SK-N-SH (cell line): Measurements from ENCODE around the gene YTHDF1. TPM values are rescaled to one million over a fixed set of nuclear protein-coding genes. Genes with fewer than 3 reads are reported as not detected.
A peak's percentile ranks its signal among the peaks of the same experiment; 100 is the strongest.

Experiments
- CTCF ChIA-PET: fragments of 300-600, 350-600 bp; formaldehyde crosslinking; extraction: SDS; loops from one replicate; lab custom pipeline; 2021; lab: Yijun Ruan, JAX
- POLR2A ChIA-PET: fragments of 350-600 bp; sonication (Branson Sonifier 250); formaldehyde crosslinking; extraction: SDS; loops from one replicate; lab custom pipeline; 2020; ENCODE audit warnings: antibody characterized with exemption, inconsistent platforms; lab: Yijun Ruan, JAX
- DNase-seq: peaks from one replicate; pipeline ENCODE4 v3.0.0; 2012
- H2AFZ ChIP-seq: fragments of 200-600 bp; sonication (generic); 2 replicates; pipeline ENCODE4 v1.8.1; 2016; ENCODE audit warnings: antibody characterized with exemption, mild to moderate bottlenecking, low read depth
- H3F3A ChIP-seq: fragments of 200-600 bp; sonication (generic); replicated peaks from 2 replicates; pipeline ENCODE3; 2016; ENCODE audit warnings: antibody characterized with exemption, mild to moderate bottlenecking; ENCODE audit not compliant: insufficient read depth
- H3K27ac ChIP-seq, 2 experiments: fragments of 200-500 bp in 1 of 2; fragments of 200-600 bp in 1 of 2; sonication (Bioruptor generic) in 1 of 2; sonication (generic), shearing (Covaris generic) in 1 of 2; 2 replicates each; pipeline versions ENCODE4 v1.5.1 to v1.6.1; 2014 to 2016; ENCODE audit warnings: low read depth in 2 of 2, inconsistent platforms in 1 of 2, low read length in 1 of 2, mild to moderate bottlenecking in 1 of 2, mixed read lengths in 1 of 2
- H3K27me3 ChIP-seq: fragments of 200-600 bp; sonication (generic), shearing (Covaris generic); 2 replicates; pipeline ENCODE4 v1.6.1; 2016; ENCODE audit warnings: mixed run types; ENCODE audit not compliant: insufficient read depth
- H3K36me3 ChIP-seq, 2 experiments: fragments of 200-500 bp in 1 of 2; fragments of 200-600 bp in 1 of 2; sonication (Bioruptor generic) in 1 of 2; sonication (generic) in 1 of 2; replicated peaks in 1 of 2; 2 replicates each; pipeline versions ENCODE3 to v1.5.1; 2014 to 2016; ENCODE audit warnings: low read length in 1 of 2, mild to moderate bottlenecking in 1 of 2; ENCODE audit not compliant: insufficient read depth in 2 of 2, control insufficient read depth in 1 of 2
- H3K4me1 ChIP-seq, 2 experiments: fragments of 200-500 bp in 1 of 2; fragments of 200-600 bp in 1 of 2; sonication (Bioruptor generic) in 1 of 2; sonication (generic), shearing (Covaris generic) in 1 of 2; 2 replicates each; pipeline versions ENCODE4 v1.5.1 to v1.6.1; 2014 to 2016; ENCODE audit warnings: low read depth in 1 of 2, low read length in 1 of 2, mixed run types in 1 of 2; ENCODE audit not compliant: insufficient read depth in 2 of 2, control insufficient read depth in 1 of 2
- H3K4me2 ChIP-seq: fragments of 200-600 bp; sonication (generic), shearing (Covaris generic); 2 replicates; pipeline ENCODE4 v1.6.1; 2017; ENCODE audit warnings: mixed run types
- H3K4me3 ChIP-seq, 2 experiments: fragments of 200-500 bp in 1 of 2; fragments of 200-600 bp in 1 of 2; sonication (Bioruptor generic) in 1 of 2; sonication (generic), shearing (Covaris generic) in 1 of 2; 2 replicates each; pipeline versions ENCODE4 v1.5.1 to v1.8.1; 2014 to 2016; ENCODE audit warnings: low read depth in 2 of 2, inconsistent platforms in 1 of 2, low read length in 1 of 2, mild to moderate bottlenecking in 1 of 2, mixed read lengths in 1 of 2, moderate library complexity in 1 of 2
- H3K79me2 ChIP-seq: fragments of 200-600 bp; sonication (generic); 2 replicates; pipeline ENCODE4 v1.8.1; 2017; ENCODE audit warnings: mild to moderate bottlenecking; ENCODE audit not compliant: insufficient read depth
- H3K9ac ChIP-seq: fragments of 200-600 bp; sonication (generic); 2 replicates; pipeline ENCODE4 v1.6.1; 2017; ENCODE audit warnings: mixed run types
- H3K9me2 ChIP-seq: fragments of 200-600 bp; sonication (generic); 2 replicates; pipeline ENCODE4 v1.6.1; 2017; ENCODE audit warnings: mixed run types
- H3K9me3 ChIP-seq: fragments of 200-600 bp; sonication (generic); 2 replicates; pipeline ENCODE4 v1.6.1; 2017; ENCODE audit warnings: mixed run types, mild to moderate bottlenecking, moderate library complexity
- H4K20me1 ChIP-seq: fragments of 200-600 bp; sonication (generic); 2 replicates; pipeline ENCODE4 v1.6.1; 2017; ENCODE audit warnings: mild to moderate bottlenecking, mixed run types; ENCODE audit not compliant: insufficient read depth
- EZH2phosphoT487 ChIP-seq: fragments of 200-600 bp; sonication (generic); IDR thresholded peaks from 2 replicates; pipeline ENCODE4 v1.6.1; 2017; ENCODE audit warnings: low read depth, mixed run types, mild to moderate bottlenecking, antibody characterized with exemption, moderate library complexity, borderline replicate concordance
- FOXJ3 ChIP-seq: sonication (generic); formaldehyde crosslinking; IDR thresholded peaks from 2 replicates; pipeline ENCODE4 v1.5.1; 2020; ENCODE audit warnings: mild to moderate bottlenecking, missing genetic modification reagents
- IRF3 ChIP-seq: fragments of 150-350 bp; IDR thresholded peaks from 2 replicates; pipeline ENCODE4 v1.6.1; 2016; ENCODE audit warnings: mild to moderate bottlenecking, low read depth, low read length
- MAX ChIP-seq: IDR thresholded peaks from 2 replicates; pipeline ENCODE4 v1.4.0; 2012; ENCODE audit warnings: low read depth
- NRF1 ChIP-seq: IDR thresholded peaks from 2 replicates; pipeline ENCODE4 v1.6.1; 2012; ENCODE audit warnings: low read depth, mild to moderate bottlenecking, low read length
- RAD21 ChIP-seq: IDR thresholded peaks from 2 replicates; pipeline ENCODE4 v1.6.1; 2012; ENCODE audit warnings: mild to moderate bottlenecking, low read length
- SIN3A ChIP-seq: IDR thresholded peaks from 2 replicates; pipeline ENCODE4 v1.6.1; 2012; ENCODE audit warnings: low read depth, mild to moderate bottlenecking, low read length, moderate library complexity, borderline replicate concordance
- SMC3 ChIP-seq: IDR thresholded peaks from 2 replicates; pipeline ENCODE4 v1.6.1; 2012; ENCODE audit warnings: low read depth, low read length, improper control_type of control experiment
- TEAD4 ChIP-seq: IDR thresholded peaks from 2 replicates; pipeline ENCODE4 v1.4.0; 2012; ENCODE audit warnings: mild to moderate bottlenecking, borderline replicate concordance; ENCODE audit not compliant: insufficient read depth
- WGBS: methylation state at CpG from one replicate; pipeline ENCODE4 v1.1.6; 2017; ENCODE audit warnings: low lambda C conversion rate; 5-methylcytosine and 5-hydroxymethylcytosine counted together
- polyA plus RNA-seq, 3 experiments: library from polyadenylated mRNA; depleted of rRNA; stranded (reverse); fragments of >200 nt; gene quantifications; 2 replicates each; pipeline ENCODE4 v1.2.3, GENCODE V29; 2012
- TF ChIP-seq, protein P1 (sequence below): IDR thresholded peaks from 2 replicates; pipeline ENCODE4; 2012
- TF ChIP-seq, protein P2 (sequence below): fragments of 200-600 bp; sonication (generic); IDR thresholded peaks from 2 replicates; pipeline ENCODE4 v1.6.1; 2017; ENCODE audit warnings: antibody characterized with exemption, mild to moderate bottlenecking, moderate library complexity

The YTHDF1 gene
- polyA plus RNA-seq, 1 of the 3 experiments (the other 2 are of a cell fraction): 17.0 TPM

DNA sequence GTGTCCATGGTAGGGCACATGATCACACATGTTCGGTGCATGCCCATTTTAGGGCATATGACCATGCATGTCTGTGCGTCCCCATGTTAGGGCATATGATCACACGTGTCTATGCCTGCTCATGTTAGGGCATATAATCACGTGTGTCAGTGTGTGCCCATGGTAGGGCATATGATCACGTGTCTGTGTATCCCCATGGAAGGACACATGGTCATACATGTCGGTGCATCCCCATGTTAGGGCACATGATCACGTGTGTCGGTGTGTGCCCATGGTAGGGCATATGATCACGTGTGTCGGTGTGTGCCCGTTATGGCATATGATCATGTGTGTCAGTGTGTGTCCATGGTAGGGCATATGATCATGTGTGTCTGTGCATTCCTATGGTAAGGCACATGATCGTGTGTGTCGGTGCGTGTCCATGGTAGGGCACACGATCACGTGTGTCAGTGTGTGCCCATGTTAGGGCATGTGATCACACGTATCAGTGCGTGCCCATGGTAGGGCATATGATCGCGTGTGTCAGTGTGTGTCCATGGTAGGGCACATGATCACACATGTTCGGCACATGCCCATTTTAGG is 30.6 kb downstream of the YTHDF1 start:
- no peak overlapping the region for H3K9ac ChIP-seq
- H3K79me2 ChIP-seq: no peaks in the 10 kb centered on the region
- no peak overlapping the region for H3K27ac ChIP-seq
- no peak overlapping the region for H3K4me2 ChIP-seq
- 78% methylated on average over 20 of the region's 21 CpGs for WGBS
- H3K9me2 ChIP-seq: no peaks in the 10 kb centered on the region
- no peaks in the 10 kb centered on the region for H3K9me3 ChIP-seq
- no peaks in the 10 kb centered on the region for H3K27me3 ChIP-seq
- TF ChIP-seq RAD21 (no peak), SIN3A (no peak), TEAD4 (no peak), MAX (no peak)
- no peak overlapping the region for H2AFZ ChIP-seq
- POLR2A ChIA-PET: no interaction called here
- H4K20me1 ChIP-seq: no peaks in the 10 kb centered on the region
- H3F3A ChIP-seq: peaks cover 7% of the 10 kb centered on the region
- no peak for DNase-seq
- no peaks in the 10 kb centered on the region for H3K4me1 ChIP-seq
- H3K36me3 ChIP-seq: no peaks in the 10 kb centered on the region
- CTCF ChIA-PET: no interaction called here
- no peak overlapping the region for H3K4me3 ChIP-seq

- ChIA-PET CTCF (interaction anchor here (0.6 to 9.9 kb wide), 20 partner anchors 10 to 211 kb away, joined by 3 to 89 read pairs (median 4); no protein-coding TSS in a partner anchor), POLR2A (interaction anchor here (0.6 kb wide), 1 partner anchor 17 kb away, joined by 3 read pairs; no protein-coding TSS in a partner anchor)
- H3K79me2 ChIP-seq: no peaks in the 10 kb centered on the region
- no peak overlapping the region for H3K4me2 ChIP-seq
- no peak for TF ChIP-seq TEAD4
- no peak for TF ChIP-seq FOXJ3 (CRISPR knock-in tag)
- TF ChIP-seq EZH2phosphoT487: no peak
- no peak for TF ChIP-seq NRF1
- TF ChIP-seq, protein P1, sequence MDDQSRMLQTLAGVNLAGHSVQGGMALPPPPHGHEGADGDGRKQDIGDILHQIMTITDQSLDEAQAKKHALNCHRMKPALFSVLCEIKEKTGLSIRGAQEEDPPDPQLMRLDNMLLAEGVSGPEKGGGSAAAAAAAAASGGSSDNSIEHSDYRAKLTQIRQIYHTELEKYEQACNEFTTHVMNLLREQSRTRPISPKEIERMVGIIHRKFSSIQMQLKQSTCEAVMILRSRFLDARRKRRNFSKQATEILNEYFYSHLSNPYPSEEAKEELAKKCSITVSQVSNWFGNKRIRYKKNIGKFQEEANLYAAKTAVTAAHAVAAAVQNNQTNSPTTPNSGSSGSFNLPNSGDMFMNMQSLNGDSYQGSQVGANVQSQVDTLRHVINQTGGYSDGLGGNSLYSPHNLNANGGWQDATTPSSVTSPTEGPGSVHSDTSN: no peak
- TF ChIP-seq RAD21: peak; percentile 57
- TF ChIP-seq, protein P2, sequence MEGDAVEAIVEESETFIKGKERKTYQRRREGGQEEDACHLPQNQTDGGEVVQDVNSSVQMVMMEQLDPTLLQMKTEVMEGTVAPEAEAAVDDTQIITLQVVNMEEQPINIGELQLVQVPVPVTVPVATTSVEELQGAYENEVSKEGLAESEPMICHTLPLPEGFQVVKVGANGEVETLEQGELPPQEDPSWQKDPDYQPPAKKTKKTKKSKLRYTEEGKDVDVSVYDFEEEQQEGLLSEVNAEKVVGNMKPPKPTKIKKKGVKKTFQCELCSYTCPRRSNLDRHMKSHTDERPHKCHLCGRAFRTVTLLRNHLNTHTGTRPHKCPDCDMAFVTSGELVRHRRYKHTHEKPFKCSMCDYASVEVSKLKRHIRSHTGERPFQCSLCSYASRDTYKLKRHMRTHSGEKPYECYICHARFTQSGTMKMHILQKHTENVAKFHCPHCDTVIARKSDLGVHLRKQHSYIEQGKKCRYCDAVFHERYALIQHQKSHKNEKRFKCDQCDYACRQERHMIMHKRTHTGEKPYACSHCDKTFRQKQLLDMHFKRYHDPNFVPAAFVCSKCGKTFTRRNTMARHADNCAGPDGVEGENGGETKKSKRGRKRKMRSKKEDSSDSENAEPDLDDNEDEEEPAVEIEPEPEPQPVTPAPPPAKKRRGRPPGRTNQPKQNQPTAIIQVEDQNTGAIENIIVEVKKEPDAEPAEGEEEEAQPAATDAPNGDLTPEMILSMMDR: peak; percentile 71
- TF ChIP-seq IRF3: no peak
- peak; percentile 42 for TF ChIP-seq SMC3
- H3K36me3 ChIP-seq: no peaks in the 10 kb centered on the region
- H3K27ac ChIP-seq: no peak overlapping the region
- WGBS: 42% methylated on average over 10 of the region's 13 CpGs
- H2AFZ ChIP-seq: no peak overlapping the region
- H3F3A ChIP-seq: peaks cover 7% of the 10 kb centered on the region
- no peaks in the 10 kb centered on the region; a peak in 1 of 4 replicates for H3K4me1 ChIP-seq
- H3K4me3 ChIP-seq: no peak overlapping the region; a peak in 1 of 4 replicates
- H3K9me2 ChIP-seq: no peaks in the 10 kb centered on the region
- no peaks in the 10 kb centered on the region for H3K9me3 ChIP-seq
- peaks cover 5% of the 10 kb centered on the region; the same call in 1 of the 2 replicates for H4K20me1 ChIP-seq
- DNase-seq: peak; percentile 76
- H3K27me3 ChIP-seq: peaks cover 9% of the 10 kb centered on the region
- no peak overlapping the region for H3K9ac ChIP-seq
Measured at GRCh38 chr20:63183422-63184146, 32.3 kb downstream of the YTHDF1 start.
